ENCODE measurements around the gene ZBTB16.

ZBTB16 gene

DNA sequence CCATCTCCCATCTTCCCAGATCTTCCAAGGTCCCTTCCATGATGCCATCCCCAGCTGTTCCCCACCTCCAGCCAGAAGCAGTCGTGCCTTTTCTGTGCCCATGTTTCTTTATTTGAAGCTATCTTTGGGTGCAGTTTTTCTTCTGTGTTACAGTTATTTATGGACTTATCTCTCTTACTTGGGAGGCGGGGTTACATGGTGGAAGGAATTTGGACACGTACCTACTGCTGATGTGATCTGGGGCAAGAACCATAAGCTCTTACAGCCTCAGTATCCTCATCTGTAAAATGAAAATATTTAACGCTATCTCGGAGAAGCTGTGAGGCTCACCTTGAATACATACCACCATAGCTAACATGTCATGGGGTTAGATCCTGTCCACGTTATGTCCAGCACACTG, 98.9 kb downstream of the ZBTB16 start:
- DNase-seq (ENCODE audit: extremely low spot score): no peak
- ChIA-PET POLR2A (no interaction called here), CTCF (no interaction called here)
- no peak for TF ChIP-seq SUZ12 (IDR thresholded peaks at IDR 0.05)
- TF ChIP-seq HDGF (IDR thresholded peaks at IDR 0.05; ENCODE audit: borderline replicate concordance): no peak
- no peak for TF ChIP-seq TARDBP (IDR thresholded peaks at IDR 0.05)
- TF ChIP-seq ARNT (IDR thresholded peaks at IDR 0.05): no peak
- TF ChIP-seq, protein P1, sequence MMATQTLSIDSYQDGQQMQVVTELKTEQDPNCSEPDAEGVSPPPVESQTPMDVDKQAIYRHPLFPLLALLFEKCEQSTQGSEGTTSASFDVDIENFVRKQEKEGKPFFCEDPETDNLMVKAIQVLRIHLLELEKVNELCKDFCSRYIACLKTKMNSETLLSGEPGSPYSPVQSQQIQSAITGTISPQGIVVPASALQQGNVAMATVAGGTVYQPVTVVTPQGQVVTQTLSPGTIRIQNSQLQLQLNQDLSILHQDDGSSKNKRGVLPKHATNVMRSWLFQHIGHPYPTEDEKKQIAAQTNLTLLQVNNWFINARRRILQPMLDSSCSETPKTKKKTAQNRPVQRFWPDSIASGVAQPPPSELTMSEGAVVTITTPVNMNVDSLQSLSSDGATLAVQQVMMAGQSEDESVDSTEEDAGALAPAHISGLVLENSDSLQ (IDR thresholded peaks at IDR 0.05): no peak
- TF ChIP-seq SP1 (IDR thresholded peaks at IDR 0.05): no peak
- no peak for TF ChIP-seq FOXK2 (IDR thresholded peaks at IDR 0.05)
- TF ChIP-seq BHLHE40 (IDR thresholded peaks at IDR 0.05; ENCODE audit: borderline replicate concordance): no peak
- TF ChIP-seq ELF4 (IDR thresholded peaks at IDR 0.05): no peak
- TF ChIP-seq NFRKB (IDR thresholded peaks at IDR 0.05): no peak
- TF ChIP-seq ZNF384 (IDR thresholded peaks at IDR 0.05): no peak
- TF ChIP-seq L3MBTL2 (conservative IDR thresholded peaks at IDR 0.05): no peak
- no peak for TF ChIP-seq CTBP1 (IDR thresholded peaks at IDR 0.05; ENCODE audit: borderline replicate concordance)
- no peak for TF ChIP-seq LEF1 (IDR thresholded peaks at IDR 0.05; ENCODE audit: borderline replicate concordance)

DNA sequence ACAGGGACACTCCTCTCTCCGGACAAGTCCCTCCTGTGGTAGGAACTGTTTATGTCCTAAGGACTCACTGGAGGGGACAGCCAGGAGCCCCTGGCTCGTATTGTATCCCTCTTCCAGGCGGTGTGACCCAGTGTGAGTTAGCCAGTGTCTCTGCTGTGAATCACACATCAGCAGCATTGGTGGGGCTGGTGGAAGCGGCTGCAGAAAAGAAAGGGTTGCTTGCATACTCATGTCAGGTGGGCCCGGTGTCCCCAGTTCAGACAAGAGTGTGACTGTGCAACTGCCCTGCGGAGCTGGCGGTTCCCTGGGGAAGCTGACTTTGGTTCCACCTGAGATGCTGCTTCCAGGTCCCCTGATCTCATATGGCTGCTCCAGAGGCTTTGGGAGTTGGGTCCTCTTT, 99.4 kb downstream of the ZBTB16 start:
- TF ChIP-seq BHLHE40 (IDR thresholded peaks at IDR 0.05; ENCODE audit: borderline replicate concordance) (no peak), L3MBTL2 (conservative IDR thresholded peaks at IDR 0.05) (no peak), ELF4 (IDR thresholded peaks at IDR 0.05) (no peak), HDGF (IDR thresholded peaks at IDR 0.05; ENCODE audit: borderline replicate concordance) (no peak)
- no peak for DNase-seq (ENCODE audit: extremely low spot score)
- POLR2A ChIA-PET: no interaction called here
- CTCF ChIA-PET: no interaction called here

DNA sequence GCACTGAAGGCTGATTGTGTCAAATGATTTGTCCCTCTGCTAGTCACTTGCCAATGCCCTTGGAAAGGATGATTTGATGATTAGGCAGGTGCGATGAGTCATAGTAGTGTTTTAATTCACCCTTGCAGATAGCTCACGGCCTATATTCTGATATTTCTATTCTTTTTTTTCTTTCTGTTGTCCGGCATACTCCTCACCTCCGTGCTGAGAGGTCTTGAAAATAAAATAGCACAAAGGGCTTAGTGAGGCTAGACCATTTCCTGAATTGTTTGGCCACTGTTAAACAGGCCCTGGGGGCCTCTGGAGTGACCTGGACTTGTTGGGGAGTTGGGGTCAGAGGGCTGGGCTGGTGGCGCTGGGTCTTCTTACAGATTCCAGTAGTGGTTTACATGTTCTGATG, 99.8 kb downstream of the ZBTB16 start:
- DNase-seq (ENCODE audit: extremely low spot score): no peak
- POLR2A ChIA-PET: interaction anchor here (1.0 kb wide), 1 partner anchor 9 kb away, joined by 3 read pairs; no protein-coding TSS in a partner anchor
- TF ChIP-seq LEF1 (IDR thresholded peaks at IDR 0.05; ENCODE audit: borderline replicate concordance) (no peak), L3MBTL2 (conservative IDR thresholded peaks at IDR 0.05) (no peak), FOXM1 (IDR thresholded peaks at IDR 0.05; ENCODE audit: borderline replicate concordance) (no peak), SP1 (IDR thresholded peaks at IDR 0.05) (no peak), NFRKB (IDR thresholded peaks at IDR 0.05) (no peak), HDGF (IDR thresholded peaks at IDR 0.05; ENCODE audit: borderline replicate concordance) (no peak), TARDBP (IDR thresholded peaks at IDR 0.05) (no peak), FOXA1 (IDR thresholded peaks at IDR 0.05) (no peak), SUZ12 (IDR thresholded peaks at IDR 0.05) (no peak), CTBP1 (IDR thresholded peaks at IDR 0.05; ENCODE audit: borderline replicate concordance) (no peak), BHLHE40 (IDR thresholded peaks at IDR 0.05; ENCODE audit: borderline replicate concordance) (no peak), FOXK2 (IDR thresholded peaks at IDR 0.05) (no peak), ARNT (IDR thresholded peaks at IDR 0.05) (no peak), ELF4 (IDR thresholded peaks at IDR 0.05) (no peak), ZNF384 (IDR thresholded peaks at IDR 0.05) (no peak)
- TF ChIP-seq, protein P1 (IDR thresholded peaks at IDR 0.05): no peak
- CTCF ChIA-PET: no interaction called here

DNA sequence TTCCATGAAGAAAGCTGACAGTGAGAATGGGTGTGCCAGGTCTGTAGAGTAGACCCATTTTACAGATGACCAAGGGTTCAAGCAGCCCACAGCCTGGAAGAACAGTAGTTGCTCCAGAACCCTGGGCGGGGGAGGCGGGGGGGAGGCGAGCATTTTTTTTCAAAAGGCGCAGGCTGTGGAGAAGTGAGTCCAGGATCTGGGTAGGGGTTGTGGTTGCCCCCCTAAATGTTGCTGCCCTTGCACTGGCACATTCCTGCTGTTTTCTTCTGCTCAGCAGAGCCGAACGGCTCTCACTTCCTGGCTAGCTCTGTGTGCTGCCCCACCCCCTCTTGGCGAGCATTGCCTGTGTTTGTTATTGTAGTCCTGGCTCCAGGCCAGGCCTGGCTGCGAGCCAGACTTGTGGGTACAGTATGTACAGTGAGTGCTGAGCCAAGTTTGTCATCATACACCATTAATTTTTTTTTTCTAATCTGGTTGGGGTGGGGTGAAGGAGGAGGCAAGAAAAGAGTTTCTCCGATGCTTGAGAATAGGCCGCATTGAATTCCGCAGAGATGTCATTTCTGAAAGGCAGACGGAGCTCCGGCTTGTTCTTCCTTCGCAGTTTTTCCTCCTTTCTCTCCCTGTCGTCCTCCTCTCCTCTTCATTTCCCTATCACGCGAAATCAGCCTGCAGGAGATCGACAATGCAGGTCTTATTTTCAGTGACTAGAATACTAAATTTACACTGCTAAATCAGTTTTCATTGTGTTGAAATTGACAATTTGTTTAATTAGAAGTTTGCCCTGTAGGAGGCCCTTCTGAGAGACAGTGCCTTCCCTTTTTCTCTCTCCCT, 100.5 kb downstream of the ZBTB16 start:
- ChIA-PET CTCF (no interaction called here), POLR2A (interaction anchor here (0.9 to 1.0 kb wide), 2 partner anchors 10 to 100 kb away, joined by 3 read pairs; partner anchors contain the start of gene ZBTB16)
- TF ChIP-seq SUZ12 (IDR thresholded peaks at IDR 0.05) (no peak), TARDBP (IDR thresholded peaks at IDR 0.05) (no peak), BHLHE40 (IDR thresholded peaks at IDR 0.05; ENCODE audit: borderline replicate concordance) (no peak), ZNF384 (IDR thresholded peaks at IDR 0.05) (peak; percentile 99), L3MBTL2 (conservative IDR thresholded peaks at IDR 0.05) (no peak)
- TF ChIP-seq, protein P1 (IDR thresholded peaks at IDR 0.05): no peak
- peak; percentile 84 for DNase-seq (ENCODE audit: extremely low spot score)

DNA sequence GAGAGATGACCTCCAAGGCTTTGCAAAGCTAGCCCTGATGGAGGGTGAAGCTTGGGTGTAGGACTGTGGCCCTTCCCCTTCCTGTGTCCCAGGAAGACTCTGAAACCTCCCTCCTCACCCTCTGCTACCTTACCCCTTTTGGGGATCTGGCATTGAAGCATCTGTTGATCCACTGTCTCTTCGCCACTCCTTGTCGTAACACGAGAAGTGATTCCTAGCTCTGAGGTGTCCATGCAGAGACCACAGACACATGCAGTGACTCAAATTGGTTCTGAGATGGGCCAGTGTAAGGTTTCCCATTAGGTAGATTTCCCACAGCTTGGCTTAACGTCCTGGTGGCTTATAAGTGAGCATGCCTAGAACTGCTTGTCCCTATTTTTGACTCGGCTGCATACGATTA, 101.4 kb downstream of the ZBTB16 start:
- no peak for DNase-seq (ENCODE audit: extremely low spot score)
- CTCF ChIA-PET: interaction anchor here (0.7 kb wide), 1 partner anchor 94 kb away, joined by 3 read pairs; no protein-coding TSS in a partner anchor
- TF ChIP-seq CTBP1 (IDR thresholded peaks at IDR 0.05; ENCODE audit: borderline replicate concordance) (no peak), HDGF (IDR thresholded peaks at IDR 0.05; ENCODE audit: borderline replicate concordance) (no peak), FOXM1 (IDR thresholded peaks at IDR 0.05; ENCODE audit: borderline replicate concordance) (no peak), NFRKB (IDR thresholded peaks at IDR 0.05) (no peak), SUZ12 (IDR thresholded peaks at IDR 0.05) (no peak), LEF1 (IDR thresholded peaks at IDR 0.05; ENCODE audit: borderline replicate concordance) (no peak)
- TF ChIP-seq, protein P1 (IDR thresholded peaks at IDR 0.05): no peak
- POLR2A ChIA-PET: interaction anchor here (0.9 kb wide), 1 partner anchor 101 kb away, joined by 3 read pairs; the partner anchor contains the start of gene ZBTB16

All from HEK293T (cell line).